ENCODE measurements around the gene CNR1. TPM values are rescaled to one million over a fixed set of nuclear protein-coding genes. Genes with fewer than 3 reads are reported as not detected.

CNR1 gene
- total RNA-seq, 2 donors from 2014 or later, result 2.4 to 3.8 TPM

- DNase-seq (no peak), ATAC-seq (no peak)
- intact Hi-C loops (cut with DNase I), result no loop called here
These were observed 20.7 kb downstream of the CNR1 start for GRCh38 chr6:88145298-88145963.

GRCh38 chr6:88144637-88145297 lies 21.4 kb downstream of the CNR1 start:
- no peak for DNase-seq
- intact Hi-C loops (cut with DNase I), result no loop called here
- ATAC-seq, result no peak

- no peak for DNase-seq
- intact Hi-C loops (cut with DNase I), result no loop called here
- ATAC-seq, result no peak
These were observed 22.6 kb downstream of the CNR1 start for GRCh38 chr6:88143421-88144157.

DNA sequence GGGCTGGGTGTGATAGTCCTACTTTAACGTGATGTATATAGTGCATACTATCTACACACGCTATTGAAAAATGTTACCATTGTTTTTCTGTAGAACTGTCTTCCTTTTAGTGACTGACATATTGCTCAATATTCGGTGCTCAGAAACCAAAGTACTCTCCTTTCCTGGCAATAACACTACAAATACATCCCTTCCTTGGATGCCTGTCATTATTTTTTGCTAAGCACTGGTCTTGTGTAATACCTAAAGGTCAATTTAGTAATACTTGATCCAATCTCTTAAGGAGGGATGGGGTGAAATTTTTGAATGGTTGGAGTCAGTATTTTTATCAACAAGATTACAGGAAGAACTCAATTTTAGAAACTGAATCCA lies 23.9 kb downstream of the CNR1 start:
- intact Hi-C loops (cut with DNase I), result no loop called here
- ATAC-seq (no peak), DNase-seq (no peak)

DNA sequence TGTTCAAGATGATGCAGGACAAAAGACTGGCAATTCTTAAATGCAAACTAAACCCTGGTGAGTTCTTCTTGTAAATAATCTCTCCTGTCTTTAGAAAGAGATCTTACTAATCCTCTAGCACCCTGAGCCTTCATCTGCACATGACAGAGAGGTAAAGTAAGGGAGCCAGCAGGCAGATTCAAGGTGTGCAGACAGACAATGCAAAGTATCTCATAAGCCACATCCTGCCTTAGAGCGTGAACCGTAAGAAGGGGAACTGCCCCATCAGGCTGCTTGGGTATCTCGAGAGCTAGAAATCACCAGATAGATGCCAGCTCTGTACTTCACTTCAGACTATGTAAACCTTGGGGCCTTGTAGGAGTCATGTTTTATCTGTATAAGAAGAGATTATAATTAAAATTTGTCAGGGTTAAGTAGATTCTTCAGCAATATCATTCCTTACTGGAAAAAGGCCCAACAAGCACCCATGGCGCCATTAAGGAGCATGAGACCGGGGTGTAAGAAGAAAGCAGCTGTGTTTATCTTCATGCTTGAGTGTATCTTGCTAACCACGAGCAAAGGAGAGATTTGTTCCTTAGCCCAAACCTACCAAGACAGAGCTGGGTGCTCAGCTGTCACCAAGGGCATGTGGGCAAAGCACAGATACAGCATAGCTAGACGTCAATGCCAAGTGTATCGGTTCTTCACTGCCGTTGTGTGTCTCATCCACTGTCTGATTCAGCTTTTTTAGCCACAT lies 24.4 kb downstream of the CNR1 start:
- no peak for DNase-seq
- ATAC-seq, result no peak
- intact Hi-C loops (cut with DNase I), result no loop called here

GRCh38 chr6:88137915-88138314 lies 28.2 kb downstream of the CNR1 start:
- DNase-seq, result no peak
- no peak for ATAC-seq
- intact Hi-C loops (cut with DNase I), result no loop called here

GRCh38 chr6:88135578-88136114 lies 30.5 kb downstream of the CNR1 start:
- intact Hi-C loops (cut with DNase I), result no loop called here
- DNase-seq, result no peak
- no peak for ATAC-seq

GRCh38 chr6:88134575-88134974 lies 31.6 kb downstream of the CNR1 start:
- ATAC-seq (no peak), DNase-seq (no peak)
- intact Hi-C loops (cut with DNase I), result no loop called here

DNA sequence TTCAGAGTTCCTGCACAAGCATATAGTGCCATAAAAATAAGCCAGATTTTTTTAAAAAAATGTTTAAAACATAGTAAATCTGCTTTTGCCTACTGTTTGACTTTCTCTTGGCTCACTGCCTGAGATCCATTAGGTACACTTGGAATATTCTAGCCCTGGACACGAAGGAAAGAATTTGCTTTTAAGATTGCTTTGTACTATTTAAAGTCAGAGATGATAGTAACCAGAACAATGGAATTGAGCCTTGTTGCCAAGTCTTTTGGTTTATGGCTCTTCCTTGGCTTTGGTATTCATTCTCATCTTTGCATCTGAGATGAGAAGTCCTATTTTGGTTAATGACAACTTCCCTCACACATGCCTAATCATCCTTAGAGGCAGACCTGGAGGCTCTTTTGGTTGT lies 32.4 kb downstream of the CNR1 start:
- ATAC-seq (no peak), DNase-seq (no peak)
- intact Hi-C loops (cut with DNase I), result no loop called here

GRCh38 chr6:88124925-88125557 lies 41.1 kb downstream of the CNR1 start:
- no peak for DNase-seq
- no peak for ATAC-seq
- intact Hi-C loops (cut with DNase I), result no loop called here

DNA sequence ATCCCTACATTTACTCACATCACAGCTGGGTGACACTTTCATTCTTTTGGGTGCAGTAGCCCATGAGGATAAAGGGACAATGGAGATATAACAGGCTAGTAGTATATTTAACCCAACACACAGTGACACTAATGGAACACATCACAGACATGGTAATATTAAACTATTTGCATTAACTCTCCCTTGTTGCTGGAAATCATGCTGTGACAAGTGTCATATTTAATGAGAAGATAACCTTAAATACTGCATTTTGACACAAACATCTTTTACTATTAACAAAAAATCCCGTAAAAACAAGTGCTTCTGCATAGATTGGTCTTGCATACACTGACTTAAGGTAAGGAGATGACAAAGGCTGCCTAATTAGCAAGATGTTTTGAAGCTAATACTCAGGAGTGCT lies 45.5 kb downstream of the CNR1 start:
- no peak for ATAC-seq
- DNase-seq, result no peak
- intact Hi-C loops (cut with DNase I), result no loop called here

DNA sequence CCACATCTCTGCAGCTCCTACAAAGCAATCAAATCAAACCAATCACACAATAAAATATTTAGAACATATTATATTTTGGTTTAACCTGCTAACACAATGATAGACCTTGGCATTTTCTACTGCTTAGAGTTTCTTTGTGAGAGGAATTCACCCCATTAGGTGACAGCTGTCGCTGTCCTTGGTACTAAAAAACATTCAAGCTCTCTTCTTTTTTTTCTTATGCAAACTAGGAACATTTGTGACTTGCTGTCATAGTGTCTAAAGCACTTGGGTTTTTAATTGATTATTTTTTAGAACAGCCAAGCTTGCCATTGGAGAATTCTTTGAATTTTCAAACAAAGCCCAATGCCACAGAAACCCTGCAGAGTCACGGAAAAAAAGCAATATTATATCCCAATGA lies 46.4 kb downstream of the CNR1 start:
- intact Hi-C loops (cut with DNase I), result no loop called here
- ATAC-seq (no peak), DNase-seq (no peak)

GRCh38 chr6:88116276-88116675 lies 49.9 kb downstream of the CNR1 start:
- intact Hi-C loops (cut with DNase I), result no loop called here
- ATAC-seq (no peak), DNase-seq (no peak)

DNA sequence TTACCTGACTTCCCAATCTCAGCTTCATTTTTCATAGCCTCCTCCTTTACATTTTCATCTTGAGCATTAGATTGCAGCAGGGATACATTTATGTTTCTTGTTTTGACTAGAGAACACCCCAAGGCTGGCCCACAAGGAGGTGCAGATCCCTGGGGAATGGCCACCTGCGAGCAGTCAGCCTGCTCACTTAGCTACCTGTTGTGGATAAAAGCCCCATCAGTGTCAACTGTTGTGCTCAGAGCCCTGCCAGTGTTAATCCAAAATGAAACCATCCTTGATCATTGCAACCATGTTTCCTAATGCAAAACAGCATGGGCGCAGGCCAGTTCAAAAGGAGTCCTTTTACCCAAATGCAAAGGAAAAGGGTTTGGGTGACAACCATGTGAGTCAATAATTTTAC lies 50.8 kb downstream of the CNR1 start:
- intact Hi-C loops (cut with DNase I), result no loop called here
- ATAC-seq (no peak), DNase-seq (no peak)

- intact Hi-C loops (cut with DNase I), result no loop called here
- ATAC-seq (no peak), DNase-seq (no peak)
These were observed 51.3 kb downstream of the CNR1 start for GRCh38 chr6:88114838-88115237.

GRCh38 chr6:88111991-88112390 lies 54.2 kb downstream of the CNR1 start:
- DNase-seq (no peak), ATAC-seq (no peak)
- intact Hi-C loops (cut with DNase I), result no loop called here

GRCh38 chr6:88107241-88107640 lies 58.9 kb downstream of the CNR1 start:
- no peak for DNase-seq
- intact Hi-C loops (cut with DNase I), result no loop called here
- ATAC-seq, result no peak

DNA sequence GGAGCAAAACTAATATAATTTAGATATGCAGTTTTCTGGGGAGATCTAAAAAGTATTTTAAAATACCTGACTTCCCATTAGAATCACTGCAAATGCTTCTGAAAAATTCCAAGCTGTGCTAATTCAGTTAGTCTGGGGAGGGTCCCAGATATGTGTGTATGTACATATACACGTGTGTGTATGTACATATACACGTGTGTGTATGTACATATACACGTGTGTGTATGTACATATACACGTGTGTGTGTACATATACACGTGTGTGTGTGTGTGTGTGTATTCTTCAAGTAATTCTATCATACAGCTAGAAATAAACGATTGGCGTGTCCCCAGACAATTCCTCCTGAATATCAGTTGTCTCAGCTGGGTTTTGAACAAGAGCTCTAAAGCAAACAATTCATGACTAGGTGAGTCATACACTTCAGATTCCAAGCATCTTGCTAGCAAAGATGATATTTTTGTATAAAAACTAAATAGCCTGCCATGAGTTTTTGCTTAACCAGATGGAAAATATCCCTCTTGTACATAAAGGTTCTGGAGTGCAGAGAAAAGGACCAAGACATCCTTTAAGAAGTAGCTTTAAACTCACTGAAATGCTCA lies 60.3 kb downstream of the CNR1 start:
- ATAC-seq, result no peak
- no peak for DNase-seq
- intact Hi-C loops (cut with DNase I), result no loop called here

Data from left cardiac atrium (tissue), 4 donors.